ENCODE data around the gene DTNB.

DNA sequence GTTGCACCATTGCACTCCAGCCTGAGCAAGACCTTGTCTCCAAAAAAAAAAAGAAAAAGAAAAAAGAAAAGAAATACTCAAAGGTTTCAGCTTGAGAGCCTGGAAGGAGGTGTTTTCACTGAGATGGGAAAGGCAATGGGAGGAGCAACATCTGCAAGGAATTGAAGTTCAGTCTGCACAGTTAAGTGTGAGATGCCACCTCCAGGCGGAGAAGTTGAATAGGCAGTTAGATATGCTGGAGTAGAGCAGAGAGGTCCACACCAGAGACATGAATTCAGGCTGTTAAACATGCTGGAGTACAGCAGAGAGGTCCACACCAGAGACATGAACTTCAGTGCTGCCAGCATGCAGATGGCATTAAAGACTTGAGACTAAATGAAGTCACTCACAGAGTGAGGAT lies 41.4 kb upstream of the DTNB start:
- TF ChIP-seq EZH2 (IDR thresholded peaks at IDR 0.05), result no peak
- no peak for TF ChIP-seq POLR2AphosphoS5 (IDR thresholded peaks at IDR 0.05; ENCODE audit: borderline replicate concordance, low read depth, low read length)
